MCF 10A (cell line): ENCODE data around the gene SERPINB10. TPM values are rescaled to one million over a fixed set of nuclear protein-coding genes. Genes with fewer than 3 reads are reported as not detected.

Source experiments
- BruUV-seq: library from RNA; stranded (reverse); fragments of 400-500 nt; replicated peaks from 2 replicates; lab custom pipeline; 2021; lab: Mats Ljungman, UMichigan
- CTCF ChIA-PET: fragments of 300-600 bp; sonication (Branson Sonifier 250); formaldehyde crosslinking; extraction: SDS; loops from one replicate; lab custom pipeline; 2021; ENCODE audit warnings: antibody characterized with exemption, inconsistent platforms; lab: Yijun Ruan, JAX
- POLR2A ChIA-PET: fragments of 300-600, 350-650 bp; sonication (Branson Sonifier 250); formaldehyde crosslinking; extraction: SDS; loops from one replicate; lab custom pipeline; 2020; ENCODE audit warnings: antibody characterized with exemption, inconsistent platforms; lab: Yijun Ruan, JAX
- DNase-seq: peaks from one replicate; pipeline ENCODE4 v3.0.0-alpha.2; 2018; ENCODE audit not compliant: unreplicated experiment
- H3K27ac Mint-ChIP-seq: one replicate; pipeline ENCODE4 v1.8.0; 2022; ENCODE audit warnings: mild to moderate bottlenecking, low read depth, mixed read lengths; ENCODE audit not compliant: unreplicated experiment
- H3K27me3 Mint-ChIP-seq: one replicate; pipeline ENCODE4 v1.8.0; 2022; ENCODE audit warnings: mixed read lengths; ENCODE audit not compliant: insufficient read depth, unreplicated experiment
- H3K36me3 Mint-ChIP-seq: one replicate; pipeline ENCODE4 v1.8.0; 2022; ENCODE audit warnings: mild to moderate bottlenecking, moderate library complexity, mixed read lengths; ENCODE audit not compliant: insufficient read depth, unreplicated experiment
- H3K4me1 Mint-ChIP-seq: one replicate; pipeline ENCODE4 v1.8.0; 2022; ENCODE audit warnings: mixed read lengths; ENCODE audit not compliant: insufficient read depth, unreplicated experiment
- H3K4me3 Mint-ChIP-seq: one replicate; pipeline ENCODE4 v1.8.0; 2022; ENCODE audit warnings: mild to moderate bottlenecking, moderate library complexity, mixed read lengths; ENCODE audit not compliant: unreplicated experiment
- H3K9me3 Mint-ChIP-seq: one replicate; pipeline ENCODE4 v1.8.0; 2022; ENCODE audit warnings: mixed read lengths; ENCODE audit not compliant: unreplicated experiment
- intact Hi-C: fragments of 100-400 bp; cut with micrococcal nuclease; formaldehyde crosslinking; loops from 2 replicates; pipeline ENCODE4 v1.14.1; 2022
- total RNA-seq: library from RNA; stranded (reverse); gene quantifications from 2 replicates; pipeline ENCODE4 v1.2.3, GENCODE V29; 2022
- TF ChIP-seq, protein P1 (sequence below): fragments of 200-600 bp; IDR thresholded peaks from one replicate; pipeline ENCODE4 v1.8.0; 2022; ENCODE audit warnings: antibody characterized with exemption, mild to moderate bottlenecking; ENCODE audit not compliant: unreplicated experiment

Gene SERPINB10
- total RNA-seq, 1 experiment from 2014 or later: not detected

DNA sequence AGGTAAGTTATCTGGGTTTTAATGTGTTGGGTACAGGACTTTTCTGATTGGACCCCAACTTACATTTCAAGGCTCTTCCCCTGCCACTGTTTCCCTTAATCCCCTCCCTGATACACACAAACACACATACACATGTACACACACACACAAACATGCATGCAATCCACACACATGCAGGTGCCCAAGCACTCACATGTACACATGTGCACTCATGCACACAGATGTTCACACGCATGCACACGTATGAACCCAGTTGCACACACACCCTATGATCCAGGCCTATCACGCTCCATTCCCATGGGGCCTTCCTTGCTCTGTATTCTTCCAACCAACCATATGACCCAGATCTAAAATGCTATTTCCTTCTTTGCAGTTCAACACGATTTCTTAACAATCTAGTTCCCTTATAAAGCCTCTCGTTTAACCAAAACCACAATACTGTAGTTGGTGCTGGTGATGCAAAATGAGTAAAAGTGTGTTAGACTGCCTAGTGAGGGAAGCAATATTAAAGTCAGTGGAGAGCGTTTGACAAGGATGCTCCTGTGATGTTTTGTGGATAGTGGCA is 73.2 kb downstream of the SERPINB10 start:
- Mint-ChIP-seq H3K4me3 (no peak overlapping the region), H3K4me1 (peaks cover 10% of the 10 kb centered on the region), H3K9me3 (no peaks in the 10 kb centered on the region), H3K36me3 (peaks cover 39% of the 10 kb centered on the region), H3K27ac (no peak overlapping the region), H3K27me3 (no peaks in the 10 kb centered on the region)
- POLR2A ChIA-PET: interaction anchor here (1.0 kb wide), 1 partner anchor 11 kb away, joined by 4 read pairs; the partner anchor contains the start of gene SERPINB8
- BruUV-seq: no TSS peak
- intact Hi-C loops: no loop called here
- TF ChIP-seq, protein P1, sequence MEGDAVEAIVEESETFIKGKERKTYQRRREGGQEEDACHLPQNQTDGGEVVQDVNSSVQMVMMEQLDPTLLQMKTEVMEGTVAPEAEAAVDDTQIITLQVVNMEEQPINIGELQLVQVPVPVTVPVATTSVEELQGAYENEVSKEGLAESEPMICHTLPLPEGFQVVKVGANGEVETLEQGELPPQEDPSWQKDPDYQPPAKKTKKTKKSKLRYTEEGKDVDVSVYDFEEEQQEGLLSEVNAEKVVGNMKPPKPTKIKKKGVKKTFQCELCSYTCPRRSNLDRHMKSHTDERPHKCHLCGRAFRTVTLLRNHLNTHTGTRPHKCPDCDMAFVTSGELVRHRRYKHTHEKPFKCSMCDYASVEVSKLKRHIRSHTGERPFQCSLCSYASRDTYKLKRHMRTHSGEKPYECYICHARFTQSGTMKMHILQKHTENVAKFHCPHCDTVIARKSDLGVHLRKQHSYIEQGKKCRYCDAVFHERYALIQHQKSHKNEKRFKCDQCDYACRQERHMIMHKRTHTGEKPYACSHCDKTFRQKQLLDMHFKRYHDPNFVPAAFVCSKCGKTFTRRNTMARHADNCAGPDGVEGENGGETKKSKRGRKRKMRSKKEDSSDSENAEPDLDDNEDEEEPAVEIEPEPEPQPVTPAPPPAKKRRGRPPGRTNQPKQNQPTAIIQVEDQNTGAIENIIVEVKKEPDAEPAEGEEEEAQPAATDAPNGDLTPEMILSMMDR: no peak
- CTCF ChIA-PET: interaction anchor here (1.6 to 1.9 kb wide), 3 partner anchors 17 to 137 kb away, joined by 5 to 13 read pairs (median 11); no protein-coding TSS in a partner anchor
- DNase-seq: no peak

GRCh38 chr18:63981719-63982118 is 74.0 kb downstream of the SERPINB10 start:
- POLR2A ChIA-PET: no interaction called here
- DNase-seq: no peak
- intact Hi-C loops: no loop called here
- Mint-ChIP-seq H3K9me3 (no peaks in the 10 kb centered on the region), H3K4me3 (no peak overlapping the region), H3K27ac (no peak overlapping the region), H3K4me1 (peaks cover 10% of the 10 kb centered on the region), H3K36me3 (peaks cover 47% of the 10 kb centered on the region), H3K27me3 (no peaks in the 10 kb centered on the region)
- BruUV-seq: no TSS peak
- CTCF ChIA-PET: no interaction called here
- TF ChIP-seq, protein P1: no peak

- intact Hi-C loops: no loop called here
- Mint-ChIP-seq H3K4me3 (no peak overlapping the region), H3K4me1 (peaks cover 10% of the 10 kb centered on the region), H3K36me3 (peaks cover 51% of the 10 kb centered on the region), H3K27me3 (no peaks in the 10 kb centered on the region), H3K9me3 (no peaks in the 10 kb centered on the region), H3K27ac (no peak overlapping the region)
- POLR2A ChIA-PET: no interaction called here
- BruUV-seq: no TSS peak
- no peak for DNase-seq
- CTCF ChIA-PET: interaction anchor here (1.2 kb wide), 1 partner anchor 464 kb away, joined by 4 read pairs; no protein-coding TSS in a partner anchor
- TF ChIP-seq, protein P1: no peak
These were observed 74.6 kb downstream of the SERPINB10 start for GRCh38 chr18:63982361-63982760.

Other genes starting within 250 kb of the SERPINB10 start
- 0.28 TPM in 1 of 2 replicates, not detected in the other for gene SERPINB3, start 246.1 kb upstream of the SERPINB10 start, total RNA-seq
- gene SERPINB11, start 205.0 kb upstream of the SERPINB10 start, total RNA-seq: not detected in 2 replicates
- gene SERPINB7, start 132.5 kb upstream of the SERPINB10 start, total RNA-seq: 2.6 and 3.0 TPM in 2 replicates
- 0.47 and 0.82 TPM in 2 replicates for gene SERPINB2, start 20.3 kb upstream of the SERPINB10 start, total RNA-seq
- gene HMSD, start 41.3 kb downstream of the SERPINB10 start, total RNA-seq: not detected in 2 replicates
- 54.1 and 58.0 TPM in 2 replicates for gene SERPINB8, start 62.1 kb downstream of the SERPINB10 start, total RNA-seq
- gene LINC00305, start 241.1 kb downstream of the SERPINB10 start, total RNA-seq: not detected in 2 replicates